Hematopoietic multipotent progenitor cell treated with erythropoietin and hydrocortisone succinate and interleukin-3 and kit ligand, for 17 days (in vitro differentiated cells): ENCODE measurements around the gene EIF4G3.
A peak's percentile ranks its signal among the peaks of the same experiment; 100 is the strongest.
"Not testable (repeated sequence)": the region's sequence is repeated elsewhere in the genome, so short reads cannot be mapped to it uniquely, and the experiment has no call there.

Source experiments
- DNase-seq: peaks from one replicate; pipeline ENCODE4 v3.0.0-alpha.2; 2015; ENCODE audit warnings: low spot score

Gene EIF4G3

GRCh38 chr1:20811916-20812315 lies 364.8 kb downstream of the EIF4G3 start:
- DNase-seq: no peak

- no peak for DNase-seq
These were observed 383.5 kb downstream of the EIF4G3 start for GRCh38 chr1:20793236-20793635.

- DNase-seq: no peak
These were observed 384.5 kb downstream of the EIF4G3 start for GRCh38 chr1:20792196-20792595.

- DNase-seq: no peak
These were observed 385.9 kb downstream of the EIF4G3 start for GRCh38 chr1:20790785-20791184.

- DNase-seq: not testable (repeated sequence)
These were observed 387.1 kb downstream of the EIF4G3 start for GRCh38 chr1:20789598-20789997.

- DNase-seq: no peak
These were observed 388.6 kb downstream of the EIF4G3 start for GRCh38 chr1:20787840-20788795.

- DNase-seq: peak; percentile 79
These were observed 389.5 kb downstream of the EIF4G3 start, which contains the start of gene HP1BP3 for GRCh38 chr1:20787029-20787839. Gene HP1BP3 (minus strand): TSS chr1:20787307. CDS start chr1:20780440, 6,867 bp downstream.

- peak; percentile 94 for DNase-seq
These were observed 390.3 kb downstream of the EIF4G3 start for GRCh38 chr1:20786253-20787028.

GRCh38 chr1:20785907-20786252 lies 390.8 kb downstream of the EIF4G3 start:
- DNase-seq: no peak

GRCh38 chr1:20775700-20776099 lies 401.0 kb downstream of the EIF4G3 start:
- no peak for DNase-seq

GRCh38 chr1:20771780-20772179 lies 404.9 kb downstream of the EIF4G3 start:
- no peak for DNase-seq

- DNase-seq: no peak
These were observed 406.2 kb downstream of the EIF4G3 start for GRCh38 chr1:20770314-20771087.

- DNase-seq: no peak
These were observed 409.4 kb downstream of the EIF4G3 start for GRCh38 chr1:20767271-20767670.

GRCh38 chr1:20763417-20763816 lies 413.3 kb downstream of the EIF4G3 start:
- no peak for DNase-seq

GRCh38 chr1:20760322-20760721 lies 416.4 kb downstream of the EIF4G3 start:
- no peak for DNase-seq
